ENCODE data around the gene GALNT9. TPM values are rescaled to one million over a fixed set of nuclear protein-coding genes. Genes with fewer than 3 reads are reported as not detected.

The GALNT9 gene
- total and polyA plus RNA-seq, 2 experiments from 2014 or later: 0.33 to 1.4 TPM

DNA sequence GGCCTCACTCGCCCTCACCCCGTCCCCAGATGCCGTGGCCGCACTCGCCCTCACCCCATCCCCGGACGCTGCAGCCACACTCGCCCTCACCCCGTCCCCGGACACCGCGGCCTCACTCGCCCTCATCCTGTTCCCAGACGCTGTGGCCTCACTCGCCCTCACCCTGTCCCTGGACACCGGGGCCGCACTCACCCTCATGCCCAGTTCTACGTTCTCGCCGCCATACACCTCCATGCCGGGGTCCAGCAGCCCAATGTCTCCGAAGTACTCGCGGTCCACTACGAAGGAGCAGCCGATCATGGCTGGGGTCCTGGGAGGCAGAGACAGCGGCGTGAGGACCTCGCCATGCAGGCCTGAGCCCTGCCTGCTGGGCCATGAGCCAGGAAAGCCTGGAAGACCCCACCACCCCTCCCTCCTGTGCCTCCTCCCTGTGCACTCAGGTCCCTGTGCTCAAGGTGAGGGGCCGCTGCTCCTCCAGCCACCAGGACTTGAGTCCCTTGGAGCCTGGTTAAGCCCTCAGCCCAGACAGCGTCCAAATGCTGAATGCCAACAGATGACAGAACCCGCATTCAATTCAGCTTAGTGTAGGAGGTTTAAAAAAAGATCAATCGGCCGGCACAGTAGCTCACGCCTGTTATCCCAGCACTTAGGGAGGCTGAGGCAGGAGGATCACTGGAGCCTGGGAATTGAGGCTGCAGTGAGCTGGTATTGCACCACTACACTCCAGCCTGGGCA, 81.5 kb downstream of the GALNT9 start:
- Histone ChIP-seq H2AFZ (no peak overlapping the region), H3K4me3 (no peak overlapping the region), H3K27me3 (replicated peaks; ENCODE audit: insufficient read depth) (peaks cover 4% of the 10 kb centered on the region), H3K9ac (no peak overlapping the region), H3K4me1 (ENCODE audit: insufficient read depth) (no peaks in the 10 kb centered on the region), H3F3A (ENCODE audit: insufficient read depth) (0 out of 2 replicates have a peak, but pooled peaks cover 6% of the 10 kb centered on the region), H3K4me2 (ENCODE audit: unreplicated experiment) (no peak overlapping the region), H3K36me3 (ENCODE audit: low read depth) (no peaks in the 10 kb centered on the region), H3K9me3 (ENCODE audit: low read depth) (no peaks in the 10 kb centered on the region), H3K9me2 (ENCODE audit: insufficient read depth) (no peaks in the 10 kb centered on the region), H3K27ac (no peak overlapping the region), H3K79me2 (ENCODE audit: insufficient read depth) (no peaks in the 10 kb centered on the region), H4K20me1 (ENCODE audit: insufficient read depth) (no peaks in the 10 kb centered on the region)
- in situ Hi-C loops (cut with MboI): no loop called here
- DNase-seq: peak; percentile 63
- no peak for TF ChIP-seq EZH2phosphoT487 (IDR thresholded peaks at IDR 0.05; ENCODE audit: insufficient read depth, low read depth)
- no peak for TF ChIP-seq EZH2 (IDR thresholded peaks at IDR 0.05; ENCODE audit: insufficient read depth, poor library complexity, severe bottlenecking)
- 69 to 77% methylated on average over 21 to 35 of the region's 35 CpGs for WGBS, 2 experiments (ENCODE audit: low coverage in 1 of 2, low lambda C conversion rate in 2 of 2, missing lambda C conversion rate in 2 of 2)

GRCh38 chr12:132246997-132247717, 82.2 kb downstream of the GALNT9 start:
- DNase-seq: no peak
- Histone ChIP-seq H3K4me1 (ENCODE audit: insufficient read depth) (no peaks in the 10 kb centered on the region), H3K9me3 (ENCODE audit: low read depth) (no peaks in the 10 kb centered on the region), H3K27ac (no peak overlapping the region), H4K20me1 (ENCODE audit: insufficient read depth) (no peaks in the 10 kb centered on the region), H3K9ac (no peak overlapping the region), H3K4me2 (ENCODE audit: unreplicated experiment) (no peak overlapping the region), H3K9me2 (ENCODE audit: insufficient read depth) (no peaks in the 10 kb centered on the region), H2AFZ (no peak overlapping the region), H3K79me2 (ENCODE audit: insufficient read depth) (no peaks in the 10 kb centered on the region), H3K36me3 (ENCODE audit: low read depth) (no peaks in the 10 kb centered on the region), H3K27me3 (replicated peaks; ENCODE audit: insufficient read depth) (peaks cover 4% of the 10 kb centered on the region), H3K4me3 (no peak overlapping the region), H3F3A (ENCODE audit: insufficient read depth) (0 out of 2 replicates have a peak, but pooled peaks cover 6% of the 10 kb centered on the region)
- in situ Hi-C loops (cut with MboI): no loop called here
- 50 to 68% methylated on average over 14 to 27 of the region's 27 CpGs for WGBS, 2 experiments (ENCODE audit: low coverage in 1 of 2, low lambda C conversion rate in 2 of 2, missing lambda C conversion rate in 2 of 2)
- TF ChIP-seq EZH2 (IDR thresholded peaks at IDR 0.05; ENCODE audit: insufficient read depth, poor library complexity, severe bottlenecking): no peak
- TF ChIP-seq EZH2phosphoT487 (IDR thresholded peaks at IDR 0.05; ENCODE audit: insufficient read depth, low read depth): no peak

DNA sequence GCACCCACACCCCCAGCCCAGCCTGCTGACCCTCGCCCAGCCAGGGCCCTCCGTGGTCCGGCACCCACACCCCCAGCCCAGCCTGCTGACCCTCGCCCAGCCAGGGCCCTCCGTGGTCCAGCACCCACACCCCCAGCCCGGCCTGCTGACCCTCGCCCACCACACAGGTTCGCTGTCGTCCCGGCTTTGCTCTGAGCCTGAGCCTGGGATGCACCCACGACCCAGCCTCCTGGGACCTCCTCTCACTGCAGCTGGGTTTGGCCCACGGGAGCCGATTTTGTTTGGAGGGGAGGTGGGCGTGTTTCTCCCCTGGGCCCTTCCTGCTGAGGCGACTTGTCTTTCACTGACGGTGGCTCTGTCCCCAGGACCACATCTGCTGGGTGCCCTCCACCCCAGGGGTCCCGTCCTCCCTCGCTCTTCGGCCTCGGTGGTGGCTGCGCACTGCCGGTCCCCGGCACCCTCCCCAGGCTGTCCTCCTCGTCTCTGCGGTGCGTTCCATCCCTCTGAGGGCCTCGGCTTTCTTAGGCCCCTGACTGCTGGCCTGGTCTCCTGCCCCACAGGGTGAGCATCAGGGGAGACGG, 83.8 kb downstream of the GALNT9 start:
- Histone ChIP-seq H3F3A (ENCODE audit: insufficient read depth) (0 out of 2 replicates have a peak, but pooled peaks cover 6% of the 10 kb centered on the region), H3K27ac (no peak overlapping the region), H3K4me1 (ENCODE audit: insufficient read depth) (no peaks in the 10 kb centered on the region), H3K4me3 (no peak overlapping the region), H3K79me2 (ENCODE audit: insufficient read depth) (no peaks in the 10 kb centered on the region), H3K36me3 (ENCODE audit: low read depth) (no peaks in the 10 kb centered on the region), H3K9me2 (ENCODE audit: insufficient read depth) (no peaks in the 10 kb centered on the region), H4K20me1 (ENCODE audit: insufficient read depth) (no peaks in the 10 kb centered on the region), H2AFZ (no peak overlapping the region), H3K4me2 (ENCODE audit: unreplicated experiment) (no peak overlapping the region), H3K27me3 (replicated peaks; ENCODE audit: insufficient read depth) (peaks cover 4% of the 10 kb centered on the region; the same call in 1 of the 2 replicates), H3K9ac (no peak overlapping the region), H3K9me3 (ENCODE audit: low read depth) (no peaks in the 10 kb centered on the region)
- no peak for DNase-seq
- WGBS, 2 experiments (ENCODE audit: low coverage in 1 of 2, low lambda C conversion rate in 2 of 2, missing lambda C conversion rate in 2 of 2): 72 to 73% methylated on average over 23 to 28 of the region's 28 CpGs
- TF ChIP-seq EZH2 (IDR thresholded peaks at IDR 0.05; ENCODE audit: insufficient read depth, poor library complexity, severe bottlenecking) (no peak), EZH2phosphoT487 (IDR thresholded peaks at IDR 0.05; ENCODE audit: insufficient read depth, low read depth) (no peak)
- in situ Hi-C loops (cut with MboI): no loop called here

DNA sequence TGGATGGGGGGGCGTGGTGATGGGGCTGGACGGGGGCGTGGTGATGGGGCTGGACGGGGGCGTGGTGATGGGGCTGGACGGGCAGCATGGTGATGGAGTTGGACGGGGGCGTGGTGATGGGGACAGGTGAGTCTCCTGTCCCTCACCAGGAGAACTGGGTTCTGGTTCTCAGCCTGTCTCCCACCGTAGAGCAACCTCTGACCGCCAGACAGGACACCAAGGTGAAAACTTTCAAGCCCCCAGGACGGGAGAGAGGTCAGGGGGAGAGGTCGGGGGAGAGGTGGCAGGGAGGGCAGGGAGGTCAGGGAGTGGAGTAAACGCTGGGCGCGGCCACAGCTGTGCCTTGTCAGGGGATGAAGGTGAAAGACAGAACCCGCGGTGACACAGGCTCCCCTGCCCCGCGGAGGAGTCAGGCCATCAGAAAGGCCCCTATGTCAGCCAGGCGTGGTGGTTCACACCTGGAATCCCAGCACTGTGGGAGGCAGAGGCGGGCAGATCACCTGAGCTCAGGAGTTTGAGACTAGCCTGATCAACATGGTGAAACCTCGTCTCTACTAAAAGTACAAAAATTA, 84.6 kb downstream of the GALNT9 start:
- DNase-seq: no peak
- 71 to 73% methylated on average over 9 to 22 of the region's 22 CpGs for WGBS, 2 experiments (ENCODE audit: low coverage in 1 of 2, low lambda C conversion rate in 2 of 2, missing lambda C conversion rate in 2 of 2)
- Histone ChIP-seq H3K36me3 (ENCODE audit: low read depth) (no peaks in the 10 kb centered on the region), H3K9me3 (ENCODE audit: low read depth) (no peaks in the 10 kb centered on the region), H3K9me2 (ENCODE audit: insufficient read depth) (no peaks in the 10 kb centered on the region), H3K4me2 (ENCODE audit: unreplicated experiment) (no peak overlapping the region), H3K27ac (no peak overlapping the region), H3K79me2 (ENCODE audit: insufficient read depth) (no peaks in the 10 kb centered on the region), H3K27me3 (replicated peaks; ENCODE audit: insufficient read depth) (peaks cover 4% of the 10 kb centered on the region; the same call in 1 of the 2 replicates), H3F3A (ENCODE audit: insufficient read depth) (0 out of 2 replicates have a peak, but pooled peaks cover 6% of the 10 kb centered on the region), H4K20me1 (ENCODE audit: insufficient read depth) (no peaks in the 10 kb centered on the region), H3K4me1 (ENCODE audit: insufficient read depth) (no peaks in the 10 kb centered on the region), H2AFZ (no peak overlapping the region), H3K4me3 (no peak overlapping the region), H3K9ac (no peak overlapping the region)
- in situ Hi-C loops (cut with MboI): no loop called here
- no peak for TF ChIP-seq EZH2phosphoT487 (IDR thresholded peaks at IDR 0.05; ENCODE audit: insufficient read depth, low read depth)
- TF ChIP-seq EZH2 (IDR thresholded peaks at IDR 0.05; ENCODE audit: insufficient read depth, poor library complexity, severe bottlenecking): no peak
